ENCODE results near the gene TALDO1. TPM values are rescaled to one million over a fixed set of nuclear protein-coding genes. Genes with fewer than 3 reads are reported as not detected.

The TALDO1 gene
- total and polyA plus RNA-seq, 7 experiments from 2014 or later = 61.4 to 272 (median 179) TPM

DNA sequence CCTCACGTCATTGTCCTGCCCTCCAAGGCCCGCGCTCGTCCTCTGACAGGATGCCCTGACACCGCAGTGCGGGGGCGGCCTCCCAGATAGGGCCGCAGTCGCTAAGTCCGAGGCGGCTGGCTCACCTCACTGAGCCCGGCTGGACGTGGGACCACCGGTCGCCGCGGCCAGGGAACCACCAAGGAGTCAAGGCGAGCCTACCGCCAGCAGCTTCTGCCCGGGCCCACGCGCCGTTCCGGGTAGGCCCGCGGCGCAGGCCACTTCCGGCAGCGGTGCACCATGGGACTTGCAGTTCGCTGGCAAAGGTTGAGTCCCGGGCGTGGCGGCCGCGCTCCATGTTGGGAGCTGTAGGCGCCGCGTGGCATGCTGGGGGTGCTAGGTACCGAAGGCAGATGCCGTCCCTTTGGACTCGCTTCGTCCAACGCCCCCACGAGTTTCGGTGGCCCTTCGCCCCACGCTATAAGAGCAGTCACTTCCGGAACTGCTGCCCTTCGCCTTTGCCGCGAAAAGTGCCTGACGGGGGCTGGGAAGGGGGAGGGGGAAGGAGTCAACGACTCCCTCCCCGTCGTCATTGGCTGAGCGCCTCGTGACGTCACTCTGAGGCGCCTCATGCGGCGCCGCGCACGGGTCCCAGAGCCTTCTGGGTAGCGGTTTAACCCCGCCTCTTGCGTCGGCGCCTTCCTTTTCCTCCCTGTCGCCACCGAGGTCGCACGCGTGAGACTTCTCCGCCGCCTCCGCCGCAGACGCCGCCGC, 62.2 kb downstream of the TALDO1 start, which contains the start of gene RPLP2:
TSS of gene RPLP2 (plus strand) at position 681 of the 753 bp plus-strand sequence. CDS start 268 bp downstream, outside the sequence.
- peaks cover 10 to 33% (median 12%) of the 10 kb centered on the region in 3 experiments for H3K36me3 ChIP-seq (ENCODE audit: control insufficient read depth in 2 of 3, insufficient read depth in 3 of 3, low read length in 3 of 3)
- peak within 1 kb of the TSS; percentile 91 to 99 (median 97) for H3K27ac Mint-ChIP-seq
- peaks cover 0 to 16% (median 0%) of the 10 kb centered on the region in 5 donors for H3K36me3 Mint-ChIP-seq
- peak within 1 kb of the TSS; percentile 88 to 96 (median 95) for H3K4me3 Mint-ChIP-seq
- intact Hi-C loops (cut with micrococcal nuclease) = loop anchor here (1.0 to 2.0 kb wide), 11 partner anchors 10 to 1591 kb away; partner anchors contain the start of genes PHRF1 (in 2 of the 2), GATD1 (in 1 of the 2), POLR2L (in 1 of the 2) and RNH1 (in 1 of the 2)
- H3K4me3 ChIP-seq (ENCODE audit: low read length) = peak within 1 kb of the TSS; percentile 96
- DNase-seq = peak; percentile 95 to 99 (median 98)
- H3K27ac ChIP-seq (ENCODE audit: low read depth, low read length) = peak within 1 kb of the TSS; percentile 96
- ChIA-PET POLR2A (interaction anchor here (0.6 to 2.2 kb wide), 14 partner anchors 9 to 572 kb away, joined by 3 to 51 read pairs (median 4); partner anchors contain the start of genes DEAF1, PNPLA2, SLC25A22 and TMEM80), CTCF (interaction anchor here (0.6 kb wide), 1 partner anchor 64 kb away, joined by 4 read pairs; no protein-coding TSS in a partner anchor)
- peaks cover 8 to 51% (median 32%) of the 10 kb centered on the region in 7 donors for H3K4me1 Mint-ChIP-seq
- H3K9me3 ChIP-seq (ENCODE audit: control insufficient read depth in 2 of 3, low read length in 3 of 3) = no peaks in the 10 kb centered on the region
- H3K27me3 Mint-ChIP-seq = no peaks in the 10 kb centered on the region
- H3K9me3 Mint-ChIP-seq = peaks cover 0 to 3% (median 0%) of the 10 kb centered on the region in 11 donors
- H3K27me3 ChIP-seq (ENCODE audit: control insufficient read depth in 2 of 2, insufficient read depth in 2 of 2, low read length in 2 of 2) = no peaks in the 10 kb centered on the region
- peaks cover 24 to 26% of the 10 kb centered on the region in 2 donors for H3K4me1 ChIP-seq (ENCODE audit: control insufficient read depth in 2 of 2, insufficient read depth in 2 of 2, low read length in 2 of 2)
- ATAC-seq = peak; percentile 90

DNA sequence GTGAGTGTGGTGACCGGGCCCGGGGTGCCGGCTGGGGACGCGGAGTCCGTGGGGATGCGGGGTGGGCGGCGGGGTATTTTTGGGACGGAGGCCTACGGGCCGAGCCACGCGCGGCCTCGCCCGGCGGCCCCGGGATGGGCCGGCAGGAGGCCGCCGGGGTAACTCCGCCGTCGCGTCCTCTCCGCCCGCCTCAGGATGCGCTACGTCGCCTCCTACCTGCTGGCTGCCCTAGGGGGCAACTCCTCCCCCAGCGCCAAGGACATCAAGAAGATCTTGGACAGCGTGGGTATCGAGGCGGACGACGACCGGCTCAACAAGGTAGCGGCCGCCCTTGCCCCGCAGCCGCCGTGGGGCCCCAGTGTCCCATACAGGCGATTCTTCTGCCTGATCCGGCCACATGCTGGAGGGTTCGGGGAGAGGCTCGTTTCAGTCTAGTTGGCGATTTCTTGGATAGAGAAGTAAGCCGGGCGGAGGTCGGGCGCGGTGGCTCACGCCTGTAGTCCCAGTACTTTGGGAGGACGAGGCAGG, 62.8 kb downstream of the TALDO1 start:
- Mint-ChIP-seq H3K9me3 (peaks cover 0 to 3% (median 0%) of the 10 kb centered on the region in 11 donors), H3K36me3 (peaks cover 0 to 16% (median 0%) of the 10 kb centered on the region in 5 donors), H3K27ac (peak overlapping the region; percentile 91 to 99 (median 97)), H3K4me1 (peaks cover 8 to 50% (median 31%) of the 10 kb centered on the region in 7 donors), H3K27me3 (no peaks in the 10 kb centered on the region), H3K4me3 (peak overlapping the region; percentile 88 to 96 (median 95))
- peak; percentile 16 for ATAC-seq
- H3K36me3 ChIP-seq (ENCODE audit: control insufficient read depth in 2 of 3, insufficient read depth in 3 of 3, low read length in 3 of 3) = peaks cover 10 to 33% (median 12%) of the 10 kb centered on the region in 3 experiments
- peak overlapping the region; percentile 96 for H3K4me3 ChIP-seq (ENCODE audit: low read length)
- no peaks in the 10 kb centered on the region for H3K9me3 ChIP-seq (ENCODE audit: control insufficient read depth in 2 of 3, low read length in 3 of 3)
- no peak for DNase-seq
- peaks cover 22 to 25% of the 10 kb centered on the region in 2 donors for H3K4me1 ChIP-seq (ENCODE audit: control insufficient read depth in 2 of 2, insufficient read depth in 2 of 2, low read length in 2 of 2)
- POLR2A ChIA-PET = interaction anchor here (0.6 to 2.2 kb wide), 13 partner anchors 9 to 573 kb away, joined by 3 to 51 read pairs (median 5); partner anchors contain the start of genes DEAF1, PNPLA2, SLC25A22 and TMEM80
- H3K27ac ChIP-seq (ENCODE audit: low read depth, low read length) = peak overlapping the region; percentile 96
- intact Hi-C loops (cut with micrococcal nuclease) = no loop called here
- no peaks in the 10 kb centered on the region for H3K27me3 ChIP-seq (ENCODE audit: control insufficient read depth in 2 of 2, insufficient read depth in 2 of 2, low read length in 2 of 2)
- CTCF ChIA-PET = interaction anchor here (0.6 to 1.3 kb wide), 2 partner anchors 9 to 65 kb away, joined by 3 to 4 read pairs; no protein-coding TSS in a partner anchor

DNA sequence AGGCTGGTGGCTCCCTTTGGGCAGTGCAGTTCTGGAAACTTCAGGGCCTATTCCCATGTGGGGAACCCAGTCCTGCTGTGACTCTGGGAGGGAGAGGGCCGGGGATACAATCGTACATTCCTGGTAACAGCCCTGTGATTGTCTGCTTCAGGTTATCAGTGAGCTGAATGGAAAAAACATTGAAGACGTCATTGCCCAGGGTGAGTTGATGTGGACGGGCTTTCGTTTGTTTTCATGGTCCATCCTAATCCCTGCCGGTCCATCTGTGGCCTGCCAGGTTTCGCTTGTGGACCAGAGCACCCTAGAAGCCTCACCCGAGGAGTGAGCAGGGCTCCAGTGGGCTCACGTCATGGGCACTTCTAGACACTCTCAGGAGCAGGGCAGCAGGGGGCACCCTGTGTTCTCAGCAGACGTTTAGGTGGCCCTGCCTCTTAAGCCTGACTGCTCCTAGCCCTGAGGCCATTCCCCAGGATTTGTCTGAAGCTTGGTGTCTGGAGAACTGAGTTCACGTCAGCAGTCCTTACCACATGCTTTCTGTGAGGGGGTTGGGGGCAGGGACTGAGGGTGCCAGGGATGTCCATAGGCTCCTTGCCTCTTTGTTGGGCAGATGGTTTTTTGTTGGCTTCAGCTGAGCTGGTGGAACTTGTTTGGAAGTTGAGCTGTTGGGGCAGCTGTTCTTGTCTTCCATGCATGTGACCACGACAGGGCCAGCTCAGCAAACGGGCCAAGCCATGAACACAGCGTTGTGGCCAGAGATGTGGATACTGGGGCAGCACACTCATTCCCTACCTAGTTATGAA, 64.4 kb downstream of the TALDO1 start:
- ChIA-PET CTCF (interaction anchor here (1.3 kb wide), 1 partner anchor 8 kb away, joined by 3 read pairs; no protein-coding TSS in a partner anchor), POLR2A (interaction anchor here (0.7 to 2.2 kb wide), 4 partner anchors 8 to 238 kb away, joined by 4 to 28 read pairs (median 4); no protein-coding TSS in a partner anchor)
- Mint-ChIP-seq H3K36me3 (peaks cover 0 to 16% (median 0%) of the 10 kb centered on the region in 5 donors), H3K27ac (peak overlapping the region; percentile 74 to 99 (median 87)), H3K4me1 (peaks cover 8 to 44% (median 31%) of the 10 kb centered on the region in 7 donors), H3K27me3 (no peaks in the 10 kb centered on the region), H3K9me3 (peaks cover 0 to 3% (median 0%) of the 10 kb centered on the region in 11 donors), H3K4me3 (peak overlapping the region; percentile 79 to 96 (median 90))
- ATAC-seq (no peak), DNase-seq (no peak)
- H3K27me3 ChIP-seq (ENCODE audit: control insufficient read depth in 2 of 2, insufficient read depth in 2 of 2, low read length in 2 of 2) = no peaks in the 10 kb centered on the region
- peak overlapping the region; percentile 96 for H3K27ac ChIP-seq (ENCODE audit: low read depth, low read length)
- no peaks in the 10 kb centered on the region for H3K9me3 ChIP-seq (ENCODE audit: control insufficient read depth in 2 of 3, low read length in 3 of 3)
- peak overlapping the region; percentile 96 for H3K4me3 ChIP-seq (ENCODE audit: low read length)
- H3K4me1 ChIP-seq (ENCODE audit: control insufficient read depth in 2 of 2, insufficient read depth in 2 of 2, low read length in 2 of 2) = peaks cover 22 to 25% of the 10 kb centered on the region in 2 donors
- intact Hi-C loops (cut with micrococcal nuclease) = no loop called here
- peaks cover 10 to 33% (median 12%) of the 10 kb centered on the region in 3 experiments for H3K36me3 ChIP-seq (ENCODE audit: control insufficient read depth in 2 of 3, insufficient read depth in 3 of 3, low read length in 3 of 3)

DNA sequence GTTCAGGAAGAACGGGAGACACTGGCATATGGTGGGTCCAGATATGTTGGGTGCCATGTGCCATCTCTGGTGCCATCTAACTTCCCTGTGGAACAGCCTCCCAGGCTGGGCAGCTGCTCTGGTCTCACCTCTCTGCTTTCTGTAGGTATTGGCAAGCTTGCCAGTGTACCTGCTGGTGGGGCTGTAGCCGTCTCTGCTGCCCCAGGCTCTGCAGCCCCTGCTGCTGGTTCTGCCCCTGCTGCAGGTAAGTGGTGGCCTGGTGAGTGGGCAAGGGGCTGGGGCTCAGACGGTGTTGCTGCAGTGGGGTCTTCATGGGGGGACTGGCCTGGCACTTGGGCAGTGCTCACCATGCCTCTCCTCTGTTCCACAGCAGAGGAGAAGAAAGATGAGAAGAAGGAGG, 65.1 kb downstream of the TALDO1 start:
- intact Hi-C loops (cut with micrococcal nuclease) = no loop called here
- ATAC-seq (no peak), DNase-seq (no peak)
- Mint-ChIP-seq H3K36me3 (peaks cover 0 to 16% (median 0%) of the 10 kb centered on the region in 5 donors), H3K4me3 (peak overlapping the region in 6 of 10 donors; percentile 27 to 96 (median 63)), H3K27me3 (no peaks in the 10 kb centered on the region), H3K4me1 (peaks cover 8 to 42% (median 31%) of the 10 kb centered on the region in 7 donors), H3K9me3 (peaks cover 0 to 3% (median 0%) of the 10 kb centered on the region in 11 donors), H3K27ac (peak overlapping the region in 3 of 9 donors; percentile 38 to 93 (median 62))
- H3K36me3 ChIP-seq (ENCODE audit: control insufficient read depth in 2 of 3, insufficient read depth in 3 of 3, low read length in 3 of 3) = peaks cover 10 to 33% (median 12%) of the 10 kb centered on the region in 3 experiments
- H3K4me1 ChIP-seq (ENCODE audit: control insufficient read depth in 2 of 2, insufficient read depth in 2 of 2, low read length in 2 of 2) = peaks cover 22 to 25% of the 10 kb centered on the region in 2 donors
- H3K9me3 ChIP-seq (ENCODE audit: control insufficient read depth in 2 of 3, low read length in 3 of 3) = no peaks in the 10 kb centered on the region
- H3K27ac ChIP-seq (ENCODE audit: low read depth, low read length) = no peak overlapping the region
- no peaks in the 10 kb centered on the region for H3K27me3 ChIP-seq (ENCODE audit: control insufficient read depth in 2 of 2, insufficient read depth in 2 of 2, low read length in 2 of 2)
- ChIA-PET CTCF (no interaction called here), POLR2A (interaction anchor here (0.7 to 2.2 kb wide), 6 partner anchors 8 to 752 kb away, joined by 3 to 28 read pairs (median 4); no protein-coding TSS in a partner anchor)
- no peak overlapping the region for H3K4me3 ChIP-seq (ENCODE audit: low read length)

DNA sequence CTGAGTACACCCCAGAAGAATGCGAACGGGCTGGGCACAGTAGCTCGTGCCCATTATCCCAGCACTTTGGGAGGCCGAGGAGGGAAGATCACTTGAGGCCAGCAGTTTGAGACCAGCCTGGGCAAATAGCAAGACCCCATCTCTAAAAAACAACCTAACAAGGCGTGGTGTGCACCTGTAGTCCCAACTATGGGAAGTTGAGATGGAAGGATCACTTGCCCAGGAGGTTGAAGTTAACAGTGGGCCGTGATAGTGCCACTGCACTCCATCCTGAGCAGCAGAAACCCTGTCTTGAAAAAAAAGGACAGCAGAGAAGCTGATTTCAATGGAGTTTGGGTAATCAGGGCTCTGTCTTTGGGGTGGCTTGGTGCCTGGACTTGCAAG, 65.8 kb downstream of the TALDO1 start:
- Histone ChIP-seq H3K9me3 (ENCODE audit: control insufficient read depth in 2 of 3, low read length in 3 of 3) (no peaks in the 10 kb centered on the region), H3K36me3 (ENCODE audit: control insufficient read depth in 2 of 3, insufficient read depth in 3 of 3, low read length in 3 of 3) (peaks cover 10 to 33% (median 12%) of the 10 kb centered on the region in 3 experiments), H3K4me1 (ENCODE audit: control insufficient read depth in 2 of 2, insufficient read depth in 2 of 2, low read length in 2 of 2) (peaks cover 22 to 25% of the 10 kb centered on the region in 2 donors), H3K27me3 (ENCODE audit: control insufficient read depth in 2 of 2, insufficient read depth in 2 of 2, low read length in 2 of 2) (no peaks in the 10 kb centered on the region), H3K27ac (ENCODE audit: low read depth, low read length) (no peak overlapping the region), H3K4me3 (ENCODE audit: low read length) (no peak overlapping the region)
- CTCF ChIA-PET = no interaction called here
- no peak for ATAC-seq
- Mint-ChIP-seq H3K27me3 (no peaks in the 10 kb centered on the region), H3K4me3 (peak overlapping the region in 1 of 10 donors; percentile 94), H3K9me3 (peaks cover 0 to 3% (median 0%) of the 10 kb centered on the region in 11 donors), H3K4me1 (peaks cover 8 to 37% (median 28%) of the 10 kb centered on the region in 7 donors), H3K36me3 (peaks cover 0 to 14% (median 0%) of the 10 kb centered on the region in 5 donors), H3K27ac (no peak overlapping the region)
- intact Hi-C loops (cut with micrococcal nuclease) = no loop called here
- POLR2A ChIA-PET = interaction anchor here (0.7 to 1.3 kb wide), 3 partner anchors 16 to 752 kb away, joined by 3 to 7 read pairs (median 3); no protein-coding TSS in a partner anchor
- DNase-seq = no peak

Measured in naive thymus-derived CD4-positive, alpha-beta T cell (primary cell).